Stimulated activated naive CD4-positive, alpha-beta T cell treated with Interleukin-2 at 50 U/mL for 16 hours (primary cell): ENCODE data around the gene ODAD4.

Experiments used
- DNase-seq: peaks from one replicate; lab custom pipeline; 2025; lab: John Stamatoyannopoulos, UW

The ODAD4 gene

GRCh38 chr17:41942626-41943373 is 12.4 kb downstream of the ODAD4 start:
- DNase-seq = no peak

DNA sequence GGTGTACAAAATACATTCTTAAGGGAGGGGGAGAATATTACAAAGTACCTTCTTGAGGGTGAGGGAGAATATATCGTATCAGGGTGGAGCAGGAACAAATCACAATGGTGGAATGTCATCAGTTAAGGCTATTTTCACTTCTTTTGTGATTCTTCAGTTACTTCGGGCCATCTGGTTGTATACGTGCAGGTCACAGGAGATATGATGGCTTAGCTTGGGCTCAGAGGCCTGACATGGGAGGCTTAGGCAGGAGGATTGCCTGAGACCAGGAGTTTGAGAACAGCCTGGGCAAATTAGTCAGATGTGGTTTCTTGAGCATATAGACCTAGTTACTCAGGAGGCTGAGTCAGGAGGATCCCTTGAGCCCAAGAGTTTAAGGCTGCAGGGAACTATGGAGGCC is 13.1 kb downstream of the ODAD4 start:
- no peak for DNase-seq

GRCh38 chr17:41944943-41945342 is 14.5 kb downstream of the ODAD4 start:
- DNase-seq = no peak

DNA sequence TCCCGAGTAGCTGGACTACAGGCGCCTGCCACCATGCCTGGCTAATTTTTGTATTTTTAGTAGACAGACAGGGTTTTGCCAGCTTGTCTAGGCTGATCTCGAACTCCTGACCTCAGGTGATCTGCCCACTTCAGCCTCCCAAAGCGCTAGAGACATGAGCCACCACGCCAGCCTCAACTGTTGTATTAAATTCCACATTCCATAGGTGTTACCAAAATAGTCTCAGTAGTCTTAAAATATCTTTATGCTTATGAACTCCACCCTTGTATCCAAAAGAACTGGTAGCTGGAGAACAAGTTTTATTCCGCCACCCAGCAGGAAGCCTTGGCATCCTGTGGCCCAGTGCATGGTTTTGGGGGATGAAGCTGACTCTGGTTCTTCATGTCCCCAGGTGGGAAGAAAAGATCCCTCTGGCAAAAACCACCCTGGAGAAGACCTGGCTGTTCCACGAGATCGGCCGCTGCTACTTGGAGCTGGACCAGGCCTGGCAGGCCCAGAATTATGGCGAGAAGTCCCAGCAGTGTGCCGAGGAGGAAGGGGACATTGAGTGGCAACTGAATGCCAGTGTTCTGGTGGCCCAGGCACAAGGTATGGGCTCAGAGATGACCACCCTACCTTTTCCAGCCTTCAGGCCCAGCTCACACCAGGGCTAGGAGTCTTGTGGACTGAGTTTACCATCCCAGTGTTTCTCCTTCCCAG is 18.5 kb downstream of the ODAD4 start:
- no peak for DNase-seq

GRCh38 chr17:41956522-41956921 is 26.1 kb downstream of the ODAD4 start:
- DNase-seq = no peak

GRCh38 chr17:41957031-41957868 is 26.8 kb downstream of the ODAD4 start:
- no peak for DNase-seq

DNA sequence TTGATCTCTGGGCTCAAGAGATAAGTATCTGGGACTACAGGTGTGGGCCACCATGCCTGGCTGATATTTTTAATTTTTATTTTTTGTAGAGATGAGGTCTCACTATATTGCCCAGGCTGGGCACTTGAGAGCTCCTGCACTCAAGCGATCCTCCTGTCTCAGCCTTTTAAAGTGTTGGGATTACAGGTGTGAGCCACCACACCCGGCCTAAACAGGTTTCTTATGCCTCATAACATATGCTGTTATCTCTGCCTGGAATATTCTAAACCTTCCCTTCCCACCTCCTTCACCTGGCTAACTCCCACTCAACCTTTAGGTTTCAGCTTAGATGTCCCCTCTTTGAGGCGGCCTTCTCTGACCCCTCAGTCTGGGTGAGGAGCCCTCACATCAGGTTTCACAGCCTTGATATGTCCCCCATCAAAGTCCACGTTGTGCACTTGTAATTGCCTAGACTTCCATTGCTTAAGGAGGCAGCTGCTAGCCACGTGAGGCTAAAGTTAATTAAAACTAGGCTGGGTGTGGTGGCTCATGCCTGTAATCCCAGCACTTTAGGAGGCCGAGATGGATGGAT is 27.5 kb downstream of the ODAD4 start:
- no peak for DNase-seq

- DNase-seq = no peak
Measured at GRCh38 chr17:41959030-41959335, 28.6 kb downstream of the ODAD4 start.

DNA sequence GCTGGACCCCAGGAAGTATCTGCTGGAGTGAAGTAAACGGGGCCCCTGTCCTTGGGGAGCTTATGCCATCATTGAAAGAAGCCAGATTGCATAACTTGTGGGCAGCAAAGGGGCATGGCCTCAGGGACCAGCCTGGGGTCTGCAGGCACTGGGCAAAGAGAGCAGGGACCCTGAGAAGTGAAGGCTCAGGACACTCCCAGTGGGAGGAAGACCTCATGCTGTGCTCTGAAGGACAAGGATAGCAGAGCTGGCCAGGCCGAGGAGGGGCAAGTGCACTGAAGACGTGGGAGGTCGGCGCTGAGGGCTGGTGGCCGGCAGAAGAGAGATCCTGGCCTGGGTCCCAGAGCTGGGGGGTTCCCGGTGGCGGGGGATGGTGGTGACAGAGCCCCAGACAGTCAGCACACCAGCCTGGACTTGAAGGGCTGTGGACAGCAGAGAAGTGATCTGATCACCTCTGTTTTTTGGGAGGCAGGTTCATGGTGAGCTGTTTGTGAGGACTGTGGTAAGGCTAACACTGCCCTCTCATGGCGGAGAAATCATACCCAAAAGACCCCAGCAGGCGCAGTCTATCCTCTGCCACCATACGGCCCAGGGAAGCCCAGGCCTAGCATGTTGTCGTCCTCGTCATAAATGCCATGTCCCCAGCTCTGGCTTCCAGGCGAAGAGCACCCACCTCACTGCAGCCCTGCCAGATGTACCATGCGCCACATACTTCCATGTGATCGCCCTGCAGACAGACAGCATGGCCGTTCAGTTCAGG is 29.1 kb downstream of the ODAD4 start:
- no peak for DNase-seq

DNA sequence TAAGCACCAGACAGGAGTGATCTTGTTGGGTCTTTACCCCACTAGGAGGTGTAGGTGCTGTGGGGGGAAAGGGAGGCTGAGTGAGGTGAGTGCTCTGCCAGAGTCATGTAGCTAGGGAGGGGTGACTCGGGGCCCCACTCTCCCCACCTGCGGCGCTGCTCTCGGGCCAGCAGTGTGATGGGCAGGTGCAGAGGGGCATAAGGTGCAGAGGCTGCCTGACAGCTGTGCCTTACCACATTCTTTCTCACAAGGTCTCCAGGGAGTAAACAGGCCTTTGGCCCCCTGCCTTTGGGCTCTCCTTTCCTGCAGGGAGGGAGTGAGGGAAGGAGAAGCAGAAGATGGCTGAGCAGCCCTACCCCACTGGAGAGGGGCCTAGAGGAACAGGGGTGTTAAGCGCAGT is 31.7 kb downstream of the ODAD4 start:
- no peak for DNase-seq

DNA sequence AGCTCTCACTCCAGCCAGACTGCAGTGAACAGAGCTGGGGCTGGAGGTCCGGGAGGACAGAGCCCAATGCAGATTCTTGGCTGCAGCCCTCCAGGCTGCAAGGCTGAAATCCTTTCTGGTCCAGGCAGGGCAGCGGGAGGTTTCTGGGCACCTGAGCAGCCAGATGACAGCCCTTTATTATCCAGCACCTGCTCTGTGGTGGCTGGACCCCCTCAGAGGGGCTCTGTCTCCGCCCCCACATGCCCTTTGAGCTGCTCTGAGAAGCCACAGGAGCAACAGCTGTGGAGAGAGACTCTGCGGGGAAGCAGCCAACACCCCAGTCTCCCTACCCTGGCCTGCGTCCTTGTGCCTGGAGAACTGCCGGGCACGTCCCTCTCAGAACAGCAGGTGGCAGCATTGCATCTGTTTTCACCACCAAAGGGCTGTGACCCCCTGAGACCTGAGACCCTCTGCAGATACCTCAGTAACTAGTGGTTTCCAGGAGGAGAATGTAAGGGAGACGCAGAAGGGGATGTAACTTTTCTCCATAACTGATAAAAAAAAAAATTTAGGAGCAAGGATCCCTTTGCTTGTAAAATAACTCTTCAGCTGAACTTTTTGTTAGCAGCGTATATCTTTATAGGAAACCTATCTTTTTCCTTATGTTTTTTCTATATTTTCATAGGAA is 32.5 kb downstream of the ODAD4 start:
- peak; percentile 59 for DNase-seq

GRCh38 chr17:41965694-41966462 is 35.5 kb downstream of the ODAD4 start:
- DNase-seq = peak; percentile 59

DNA sequence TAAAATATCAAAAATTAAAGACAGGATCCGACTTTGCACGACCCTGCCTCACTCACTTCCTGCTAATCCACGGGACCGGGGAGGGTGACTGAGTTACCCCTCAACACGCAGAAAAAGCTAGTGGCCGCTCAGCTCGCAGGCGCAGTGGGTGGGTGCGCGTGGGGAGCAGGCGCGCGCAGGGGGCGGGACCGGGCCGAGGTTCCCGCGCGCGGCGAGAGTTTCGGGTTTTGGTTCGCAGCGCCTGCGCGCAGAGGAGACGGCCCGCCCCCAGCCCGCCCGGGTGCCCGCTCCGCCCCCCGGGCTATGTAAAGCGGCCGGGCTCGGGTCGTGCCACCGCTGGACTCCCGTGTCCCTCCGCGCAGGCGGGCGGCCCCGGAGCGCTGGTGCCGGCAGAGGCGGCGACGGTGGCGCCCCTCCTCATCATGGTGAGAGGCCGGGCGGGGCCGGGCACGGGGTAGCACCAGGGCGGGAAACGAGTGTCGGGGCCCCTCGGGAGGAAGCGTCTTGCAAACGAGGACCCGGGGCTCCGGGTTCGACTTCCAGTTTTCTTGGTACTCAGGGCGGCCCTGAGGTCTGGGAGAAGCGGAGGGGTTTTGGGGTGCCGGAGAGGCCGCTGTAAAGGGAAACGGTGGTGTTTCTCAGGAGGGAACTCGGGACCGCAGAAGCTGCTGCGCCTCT is 36.2 kb downstream of the ODAD4 start, which contains the start of gene CNP:
TSS of gene CNP (plus strand) at position 333 of the 678 bp plus-strand sequence. CDS start at position 423, 90 bp downstream.
- peak; percentile 88 for DNase-seq

DNA sequence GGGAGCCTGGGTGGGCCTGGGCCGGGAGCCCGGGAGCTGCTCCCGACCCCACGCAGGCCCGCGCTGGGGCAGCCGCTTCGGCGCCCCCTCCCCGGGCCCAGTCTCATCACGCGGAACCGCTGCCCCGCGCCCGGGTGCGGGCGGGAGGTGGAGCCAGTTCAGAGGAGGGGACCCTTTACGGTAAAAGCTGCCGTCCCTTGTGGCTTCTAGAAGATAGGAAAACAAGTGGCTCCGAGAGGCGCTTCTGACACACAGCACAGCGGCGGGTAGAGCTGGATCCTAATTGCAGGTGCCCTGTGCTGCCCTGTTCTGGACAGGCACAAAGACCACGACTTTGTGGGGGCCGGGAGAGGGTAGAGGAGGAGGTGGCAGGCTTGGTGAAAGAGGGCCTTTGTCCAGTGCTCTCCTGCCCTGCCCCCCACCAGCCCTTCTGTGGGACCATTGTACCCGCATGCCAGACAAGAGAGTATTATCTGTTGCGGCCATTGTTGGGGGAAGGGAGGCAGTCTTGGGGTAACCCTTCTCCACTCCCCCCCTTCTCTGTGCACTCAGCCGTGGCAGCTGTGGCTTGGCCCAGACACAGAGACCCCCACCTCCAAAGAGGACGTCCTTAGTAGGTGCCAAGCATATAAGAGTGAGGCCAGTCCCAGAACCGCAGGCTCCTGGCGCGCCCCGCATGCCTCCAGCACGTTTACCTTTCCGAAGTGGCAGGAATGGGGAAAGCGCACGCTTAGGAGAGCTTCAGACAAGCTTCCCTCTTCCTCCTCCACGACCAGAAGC is 36.9 kb downstream of the ODAD4 start:
- DNase-seq = peak; percentile 35

DNA sequence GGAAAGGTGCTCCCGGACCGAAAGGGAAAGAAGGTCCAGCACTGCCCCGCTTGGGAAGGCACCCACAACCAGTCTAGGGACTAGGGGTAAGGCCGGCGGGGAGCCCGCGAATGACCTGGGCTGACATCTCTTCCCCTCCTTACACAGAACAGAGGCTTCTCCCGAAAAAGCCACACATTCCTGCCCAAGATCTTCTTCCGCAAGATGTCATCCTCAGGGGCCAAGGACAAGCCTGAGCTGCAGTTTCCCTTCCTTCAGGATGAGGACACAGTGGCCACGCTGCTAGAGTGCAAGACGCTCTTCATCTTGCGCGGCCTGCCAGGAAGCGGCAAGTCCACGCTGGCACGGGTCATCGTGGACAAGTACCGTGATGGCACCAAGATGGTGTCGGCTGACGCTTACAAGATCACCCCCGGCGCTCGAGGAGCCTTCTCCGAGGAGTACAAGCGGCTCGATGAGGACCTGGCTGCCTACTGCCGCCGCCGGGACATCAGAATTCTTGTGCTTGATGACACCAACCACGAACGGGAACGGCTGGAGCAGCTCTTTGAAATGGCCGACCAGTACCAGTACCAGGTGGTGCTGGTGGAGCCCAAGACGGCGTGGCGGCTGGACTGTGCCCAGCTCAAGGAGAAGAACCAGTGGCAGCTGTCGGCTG is 37.6 kb downstream of the ODAD4 start:
- DNase-seq = no peak

DNA sequence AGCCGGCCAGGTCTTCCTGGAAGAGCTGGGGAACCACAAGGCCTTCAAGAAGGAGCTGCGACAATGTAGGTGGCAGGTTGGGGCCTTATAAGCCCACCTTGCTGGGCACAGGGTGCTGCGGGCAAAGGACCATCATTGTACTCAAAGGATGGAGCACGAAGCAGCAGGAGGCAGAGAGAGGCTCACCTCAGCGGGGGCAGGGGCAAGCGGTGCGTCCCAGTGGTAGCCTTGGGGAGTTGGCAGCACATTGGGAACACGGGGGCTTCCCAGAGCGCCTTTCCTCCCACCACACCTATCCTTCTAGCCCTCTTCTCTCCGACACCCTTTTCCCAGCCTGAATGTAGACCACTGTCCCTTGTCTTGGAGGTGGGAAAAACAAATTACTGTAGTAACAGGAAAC is 38.3 kb downstream of the ODAD4 start:
- no peak for DNase-seq

GRCh38 chr17:41970901-41971331 is 40.5 kb downstream of the ODAD4 start:
- DNase-seq = no peak
